HepG2 (cell line): ENCODE results near the gene CNGA3. TPM values are rescaled to one million over a fixed set of nuclear protein-coding genes. Genes with fewer than 3 reads are reported as not detected.

Experiments
- ATAC-seq: fragments of 200-7000 bp; cut with Tn5 transposase; 3 replicates; pipeline ENCODE4 v1.9.1; 2020; ENCODE audit warnings: mild to moderate bottlenecking, moderate library complexity
- BruUV-seq: library from RNA; stranded (reverse); fragments of 400-500 nt; replicated peaks from 2 replicates; lab custom pipeline; 2021; lab: Mats Ljungman, UMichigan
- CTCF ChIA-PET: fragments of 300-600 bp; formaldehyde crosslinking; extraction: SDS; loops from one replicate; lab custom pipeline; 2021; ENCODE audit warnings: low total read pairs, inconsistent platforms, low intra/inter-chr PET ratio; lab: Yijun Ruan, JAX
- POLR2A ChIA-PET: fragments of 350-600 bp; sonication (Branson Sonifier 250); formaldehyde crosslinking; loops from one replicate; lab custom pipeline; 2020; ENCODE audit warnings: antibody characterized with exemption, inconsistent platforms; lab: Yijun Ruan, JAX
- DNase-seq: peaks from one replicate; pipeline ENCODE4 v3.0.0-alpha.2; 2015; ENCODE audit warnings: low spot score
- FAIRE-seq: peaks from 3 replicates; lab custom pipeline; 2011; peaks lifted over from hg19 to GRCh38; lab: Jason Lieb, UNC
- H2AFZ ChIP-seq: one replicate; pipeline ENCODE4 v1.6.1; 2011; ENCODE audit warnings: low read length, inconsistent platforms
- H3K27ac ChIP-seq: fragments of 300-600 bp; 3 replicates; pipeline ENCODE4 v1.8.0; 2011; ENCODE audit warnings: mixed run types, mild to moderate bottlenecking, mixed read lengths, low read length, inconsistent platforms; ENCODE audit not compliant: insufficient read depth; ENCODE audit errors: extremely low read length
- H3K27me3 ChIP-seq, 2 experiments: fragments of 200-600 bp in 1 of 2; 2 replicates in 1 of 2; 3 replicates in 1 of 2; pipeline versions ENCODE4 v1.6.0 to v1.8.0; 2011; ENCODE audit warnings: low read length in 2 of 2, mild to moderate bottlenecking in 2 of 2, moderate library complexity in 2 of 2, inconsistent platforms in 1 of 2; ENCODE audit not compliant: insufficient read depth in 2 of 2, control insufficient read depth in 1 of 2
- H3K36me3 ChIP-seq, 2 experiments: fragments of 200-600 bp in 1 of 2; replicated peaks in 1 of 2; 2 replicates in 1 of 2; 3 replicates in 1 of 2; pipeline versions ENCODE4 v1.5.1 to v1.8.0; 2011; ENCODE audit warnings: low read length in 2 of 2, inconsistent platforms in 1 of 2; ENCODE audit not compliant: insufficient read depth in 2 of 2, control insufficient read depth in 1 of 2
- H3K4me1 ChIP-seq: 2 replicates; pipeline ENCODE4 v1.5.1; 2012; ENCODE audit warnings: low read length, inconsistent platforms; ENCODE audit not compliant: insufficient read depth
- H3K4me2 ChIP-seq: 2 replicates; pipeline ENCODE4 v1.6.0; 2011; ENCODE audit warnings: low read depth, low read length, inconsistent platforms
- H3K4me3 ChIP-seq, 3 experiments: fragments of 200-600 bp in 1 of 3; sonication (generic), shearing (Covaris generic) in 1 of 3; replicated peaks in 1 of 3; 2 replicates each; pipeline ENCODE4 v1.5.1; 2011 to 2016; ENCODE audit warnings: low read length in 3 of 3, inconsistent platforms in 2 of 3, low read depth in 2 of 3, mild to moderate bottlenecking in 2 of 3, control low read depth in 1 of 3, mixed read lengths in 1 of 3; ENCODE audit not compliant: insufficient read depth in 1 of 3
- H3K79me2 ChIP-seq: one replicate; pipeline ENCODE4 v1.6.1; 2011; ENCODE audit warnings: low read length, inconsistent platforms; ENCODE audit not compliant: insufficient read depth
- H3K9ac ChIP-seq: 2 replicates; pipeline ENCODE4 v1.6.0; 2011; ENCODE audit warnings: mild to moderate bottlenecking, low read depth, low read length, inconsistent platforms; ENCODE audit not compliant: insufficient read depth
- H3K9me3 ChIP-seq: 2 replicates; pipeline ENCODE4 v1.5.1; 2012; ENCODE audit warnings: mild to moderate bottlenecking, low read length
- H4K20me1 ChIP-seq: 2 replicates; pipeline ENCODE4 v1.6.0; 2011; ENCODE audit warnings: inconsistent platforms, mild to moderate bottlenecking, low read length, moderate library complexity; ENCODE audit not compliant: insufficient read depth
- DR1 ChIP-seq: sonication (generic); formaldehyde crosslinking; IDR thresholded peaks from 2 replicates; pipeline ENCODE4 v1.8.0; 2021; ENCODE audit warnings: mild to moderate bottlenecking, missing genetic modification reagents, inconsistent platforms
- HMGA1 ChIP-seq: sonication (generic); formaldehyde crosslinking; conservative IDR thresholded peaks from 2 replicates; pipeline ENCODE4 v1.4.0; 2020; ENCODE audit warnings: missing genetic modification reagents
- LBX2 ChIP-seq: sonication (generic); formaldehyde crosslinking; IDR thresholded peaks from 2 replicates; pipeline ENCODE4 v1.5.0; 2020; ENCODE audit warnings: missing genetic modification reagents, mild to moderate bottlenecking, borderline replicate concordance
- PHF5A ChIP-seq: IDR thresholded peaks from one replicate; pipeline ENCODE4 v1.6.1; 2018; ENCODE audit warnings: low read depth, missing genetic modification reagents; ENCODE audit not compliant: unreplicated experiment
- PITX1 ChIP-seq: sonication (generic); formaldehyde crosslinking; IDR thresholded peaks from 2 replicates; pipeline ENCODE4 v1.5.1; 2020; ENCODE audit warnings: mild to moderate bottlenecking, missing genetic modification reagents
- RFXAP ChIP-seq: sonication (generic); formaldehyde crosslinking; IDR thresholded peaks from 2 replicates; pipeline ENCODE4 v1.4.0; 2020; ENCODE audit warnings: missing genetic modification reagents, borderline replicate concordance
- SMC3 ChIP-seq: IDR thresholded peaks from 2 replicates; pipeline ENCODE4 v1.6.1; 2011; ENCODE audit warnings: low read length, improper control_type of control experiment
- SOX6 ChIP-seq, 2 experiments: fragments of 450-650 bp in 1 of 2; sonication (generic) in 1 of 2; formaldehyde crosslinking in 1 of 2; IDR thresholded peaks; 2 replicates each; pipeline versions ENCODE4 v1.4.0 to v1.6.1; 2017 to 2020; ENCODE audit warnings: antibody characterized with exemption in 1 of 2, mild to moderate bottlenecking in 1 of 2, missing genetic modification reagents in 1 of 2
- ZNF207 ChIP-seq: fragments of 450-650 bp; IDR thresholded peaks from 2 replicates; pipeline ENCODE4 v1.6.1; 2016; ENCODE audit warnings: antibody characterized with exemption, borderline replicate concordance
- ZNF7 ChIP-seq: IDR thresholded peaks from 2 replicates; pipeline ENCODE4 v1.6.1; 2016; ENCODE audit warnings: missing biosample characterization, missing genetic modification reagents
- WGBS: methylation state at CpG from one replicate; pipeline ENCODE4 v1.1.6; 2017; ENCODE audit warnings: low lambda C conversion rate; 5-methylcytosine and 5-hydroxymethylcytosine counted together
- in situ Hi-C: cut with HindIII; loops from 2 replicates; pipeline ENCODE4 v1.10.0; 2017; ENCODE audit warnings: low pct_unique_long_range_greater_than_20kb; ENCODE audit not compliant: extremely low pct_ligation_motif_present
- intact Hi-C: fragments of 100-400 bp; cut with micrococcal nuclease; formaldehyde crosslinking; loops from one replicate; pipeline ENCODE4 v1.10.0; 2022; ENCODE audit not compliant: unreplicated experiment
- polyA plus RNA-seq, 8 experiments: library from polyadenylated mRNA; depleted of rRNA in 3 of 8; stranded (reverse) in 7 of 8; unstranded in 1 of 8; fragments of >200 nt; fragmentation: Illumina TruSeq in 4 of 8; extraction: Trizol in 4 of 8; gene quantifications; 2 replicates each; pipeline versions ENCODE4 v1.2.1 to v1.2.3, GENCODE V29; 2011 to 2016; ENCODE audit warnings: low read depth in 4 of 8, missing spikeins in 1 of 8, mixed read lengths in 1 of 8; ENCODE audit not compliant: insufficient read depth in 1 of 8
- total RNA-seq, 5 experiments: library from RNA; depleted of rRNA; stranded (reverse); fragments of >200 nt; fragmentation: Illumina TruSeq; extraction: Trizol; gene quantifications; 2 replicates each; pipeline ENCODE4 v1.2.3, GENCODE V29; 2016; ENCODE audit warnings: low read depth in 1 of 5
- TF ChIP-seq, protein P1 (sequence below): sonication (generic); formaldehyde crosslinking; IDR thresholded peaks from 2 replicates; pipeline ENCODE4 v1.4.0; 2020; ENCODE audit warnings: mild to moderate bottlenecking, missing genetic modification reagents, borderline replicate concordance

Gene CNGA3
- total and polyA plus RNA-seq, 2 of the 13 experiments (the other 11 are each of a cell fraction or from before 2014, with no cell fraction given): not detected

GRCh38 chr2:98324181-98324580 lies 22.1 kb upstream of the CNGA3 start:
- no peak overlapping the region for H3K9ac ChIP-seq
- no peaks in the 10 kb centered on the region for H3K4me1 ChIP-seq
- H3K9me3 ChIP-seq: peaks cover 50% of the 10 kb centered on the region
- no peaks in the 10 kb centered on the region for H4K20me1 ChIP-seq
- no peaks in the 10 kb centered on the region for H3K27me3 ChIP-seq
- no peak for ATAC-seq
- TF ChIP-seq HMGA1 (no peak), RFXAP (CRISPR knock-in tag) (no peak), LBX2 (CRISPR knock-in tag) (no peak), ZNF207 (no peak), SOX6 (IDR thresholded peaks at IDR 0.05) (no peak), SOX6 (CRISPR knock-in tag; IDR thresholded peaks at IDR 0.05) (no peak), PHF5A (CRISPR knock-in tag) (no peak), DR1 (CRISPR knock-in tag) (no peak), SMC3 (no peak), PITX1 (no peak), ZNF7 (CRISPR knock-in tag) (no peak)
- TF ChIP-seq, protein P1, sequence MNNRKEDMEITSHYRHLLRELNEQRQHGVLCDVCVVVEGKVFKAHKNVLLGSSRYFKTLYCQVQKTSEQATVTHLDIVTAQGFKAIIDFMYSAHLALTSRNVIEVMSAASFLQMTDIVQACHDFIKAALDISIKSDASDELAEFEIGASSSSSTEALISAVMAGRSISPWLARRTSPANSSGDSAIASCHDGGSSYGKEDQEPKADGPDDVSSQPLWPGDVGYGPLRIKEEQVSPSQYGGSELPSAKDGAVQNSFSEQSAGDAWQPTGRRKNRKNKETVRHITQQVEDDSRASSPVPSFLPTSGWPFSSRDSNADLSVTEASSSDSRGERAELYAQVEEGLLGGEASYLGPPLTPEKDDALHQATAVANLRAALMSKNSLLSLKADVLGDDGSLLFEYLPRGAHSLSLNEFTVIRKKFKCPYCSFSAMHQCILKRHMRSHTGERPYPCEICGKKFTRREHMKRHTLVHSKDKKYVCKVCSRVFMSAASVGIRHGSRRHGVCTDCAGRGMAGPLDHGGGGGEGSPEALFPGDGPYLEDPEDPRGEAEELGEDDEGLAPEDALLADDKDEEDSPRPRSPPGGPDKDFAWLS (CRISPR knock-in tag): no peak
- TF ChIP-seq, all 625 proteins: peak for 0
- CTCF ChIA-PET: no interaction called here
- Histone ChIP-seq H3K79me2 (no peaks in the 10 kb centered on the region), H2AFZ (no peak overlapping the region), H3K27ac (no peak overlapping the region), H3K36me3 (no peaks in the 10 kb centered on the region), H3K4me2 (no peak overlapping the region), H3K4me3 (no peak overlapping the region)
- in situ Hi-C loops (no loop called here), intact Hi-C loops (no loop called here)
- FAIRE-seq (no peak), DNase-seq (no peak)
- POLR2A ChIA-PET: no interaction called here
- 21% methylated on average over 2 of the region's 2 CpGs for WGBS
- no TSS peak for BruUV-seq
